ENCODE results near the gene GALNT11.

The GALNT11 gene

DNA sequence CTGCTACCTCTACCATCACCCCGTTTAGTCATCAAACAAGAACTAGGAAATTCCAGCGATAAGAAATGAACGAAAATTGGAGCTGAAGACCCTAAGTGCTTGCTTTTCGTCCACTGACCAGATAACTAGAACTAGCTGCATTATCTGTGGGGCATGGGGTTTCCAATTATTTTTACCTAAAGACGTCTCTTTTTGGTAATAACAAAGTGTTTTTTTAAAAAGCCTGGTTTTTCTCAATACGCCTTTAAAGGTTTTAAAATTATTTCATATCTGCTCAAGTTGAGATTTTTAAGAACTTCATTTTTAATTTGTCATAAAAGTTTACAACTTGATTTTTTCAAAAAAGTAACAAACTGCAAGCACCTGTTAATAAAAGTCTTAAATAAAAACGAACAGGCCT, 104.2 kb downstream of the GALNT11 start:
- H3K4me3 ChIP-seq = no peak overlapping the region
- H3K27ac ChIP-seq = no peak overlapping the region
- no peak for DNase-seq (ENCODE audit: low read depth, low spot score)
- TF ChIP-seq FOXP2 (optimal IDR thresholded peaks at IDR 0.05; ENCODE audit: control extremely low read depth, extremely low read length, insufficient read depth) (no peak), POLR2AphosphoS5 (IDR thresholded peaks at IDR 0.05; ENCODE audit: borderline replicate concordance, low read depth, low read length) (no peak), EZH2 (IDR thresholded peaks at IDR 0.05) (no peak)
- H3K36me3 ChIP-seq (ENCODE audit: insufficient read depth, low read length) = peaks cover 56% of the 10 kb centered on the region
- H3K9ac ChIP-seq (ENCODE audit: insufficient read length) = no peak overlapping the region
- 0 out of 2 replicates have a peak, but pooled peaks cover 6% of the 10 kb centered on the region for H3K9me3 ChIP-seq (ENCODE audit: low read depth, low read length)

DNA sequence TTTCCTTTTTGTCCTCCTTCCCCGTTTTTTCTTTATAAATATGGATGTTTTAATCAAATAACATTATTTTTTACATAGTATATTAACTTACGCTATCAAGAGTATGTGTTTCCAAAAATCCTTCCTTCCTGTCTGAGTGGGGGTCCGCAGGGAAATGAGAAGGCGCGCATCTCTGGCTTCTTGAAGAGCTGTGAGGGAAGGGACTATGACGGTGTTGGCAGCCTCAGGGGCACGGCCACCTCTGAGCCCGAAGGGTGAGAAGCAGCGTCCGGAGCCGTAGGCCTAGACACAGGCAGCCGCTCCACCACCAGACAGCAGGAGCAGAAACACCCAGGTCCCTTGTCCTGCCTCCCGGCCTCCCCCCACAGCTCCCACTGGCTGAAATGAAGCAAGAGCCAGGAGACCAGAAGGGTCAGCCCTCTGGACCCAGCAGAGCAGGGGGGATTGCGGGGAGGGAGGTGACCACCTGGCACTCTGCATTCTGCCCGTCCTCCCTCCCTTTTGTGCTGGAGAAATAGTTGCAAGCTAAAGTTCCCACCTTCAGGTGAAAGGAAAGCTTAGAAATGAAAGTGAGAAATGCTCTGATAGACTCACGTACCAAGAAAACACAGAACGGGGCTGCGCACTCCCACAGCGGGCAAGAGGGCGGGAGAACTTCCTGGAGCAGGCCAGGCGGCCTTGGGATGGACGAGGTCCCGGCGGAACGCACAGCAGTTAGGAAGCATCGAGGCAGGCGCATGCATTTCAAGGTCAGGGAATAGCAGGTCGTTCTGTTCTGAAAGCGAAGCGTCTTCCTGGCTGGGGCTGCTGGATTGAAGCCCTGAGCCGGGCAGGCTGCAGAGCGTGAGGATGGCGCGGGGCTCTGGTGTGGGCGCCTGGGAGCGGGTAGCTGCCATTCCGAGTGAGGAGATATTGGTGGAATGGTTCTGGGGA, 105.5 kb downstream of the GALNT11 start:
- Histone ChIP-seq H3K9me3 (ENCODE audit: low read depth, low read length) (no peaks in the 10 kb centered on the region), H3K27ac (no peak overlapping the region), H3K4me3 (no peak overlapping the region), H3K36me3 (ENCODE audit: insufficient read depth, low read length) (peaks cover 45% of the 10 kb centered on the region), H3K9ac (ENCODE audit: insufficient read length) (no peak overlapping the region)
- DNase-seq (ENCODE audit: low read depth, low spot score) = no peak
- TF ChIP-seq EZH2 (IDR thresholded peaks at IDR 0.05) = no peak
- no peak for TF ChIP-seq FOXP2 (optimal IDR thresholded peaks at IDR 0.05; ENCODE audit: control extremely low read depth, extremely low read length, insufficient read depth)
- TF ChIP-seq POLR2AphosphoS5 (IDR thresholded peaks at IDR 0.05; ENCODE audit: borderline replicate concordance, low read depth, low read length) = no peak

DNA sequence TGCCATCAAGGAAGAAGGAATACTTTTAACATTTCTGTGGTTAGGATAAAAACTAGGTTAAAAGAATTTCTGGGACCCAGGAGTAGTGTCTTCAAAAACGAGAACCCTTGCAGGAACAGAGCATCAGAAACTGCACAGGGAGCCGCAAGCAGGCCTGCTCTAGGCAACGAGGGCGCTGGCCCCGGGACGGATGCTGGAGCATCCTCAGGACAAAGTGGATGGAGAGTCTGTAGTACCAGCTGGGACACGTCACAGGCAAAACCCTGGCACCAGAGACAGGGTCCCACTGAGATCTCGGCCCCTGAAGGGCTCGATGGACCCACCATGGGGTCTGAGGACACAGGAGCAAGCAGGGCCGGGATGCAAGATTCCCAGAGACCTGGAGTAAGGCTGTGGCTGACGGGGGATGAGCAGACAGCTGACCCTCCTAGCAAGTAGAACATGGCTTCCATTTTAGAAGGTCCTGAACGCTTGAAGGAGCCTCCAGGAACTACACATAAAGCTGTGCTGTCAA, 106.6 kb downstream of the GALNT11 start:
- Histone ChIP-seq H3K9ac (ENCODE audit: insufficient read length) (no peak overlapping the region), H3K27ac (no peak overlapping the region), H3K36me3 (ENCODE audit: insufficient read depth, low read length) (peaks cover 47% of the 10 kb centered on the region), H3K4me3 (no peak overlapping the region), H3K9me3 (ENCODE audit: low read depth, low read length) (no peaks in the 10 kb centered on the region)
- no peak for DNase-seq (ENCODE audit: low read depth, low spot score)
- TF ChIP-seq FOXP2 (optimal IDR thresholded peaks at IDR 0.05; ENCODE audit: control extremely low read depth, extremely low read length, insufficient read depth) = no peak
- TF ChIP-seq EZH2 (IDR thresholded peaks at IDR 0.05) = no peak
- no peak; the same call in 1 of the 2 replicates for TF ChIP-seq POLR2AphosphoS5 (IDR thresholded peaks at IDR 0.05; ENCODE audit: borderline replicate concordance, low read depth, low read length)

DNA sequence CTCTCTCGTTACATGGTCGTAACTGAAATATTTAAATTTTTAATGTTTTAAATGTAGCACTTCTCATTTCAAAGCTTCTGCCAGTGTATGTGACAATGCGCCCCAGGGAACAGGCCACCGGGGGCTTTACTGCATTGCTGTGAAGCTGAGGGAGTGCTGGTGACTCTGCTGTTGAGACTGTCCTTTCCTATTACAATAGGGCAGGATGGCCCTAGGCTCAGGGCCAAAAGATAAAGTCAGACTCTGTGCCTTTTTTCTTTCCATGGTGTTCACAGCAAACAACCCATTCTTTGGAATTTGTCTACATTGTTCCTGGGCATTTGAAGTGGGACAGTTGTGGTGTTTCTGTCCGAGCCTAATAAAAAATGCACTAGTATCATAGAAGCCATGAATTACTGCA, 107.3 kb downstream of the GALNT11 start:
- H3K27ac ChIP-seq = 0 out of 2 replicates have a peak overlapping the region, but pooled peaks have one; percentile 26
- H3K36me3 ChIP-seq (ENCODE audit: insufficient read depth, low read length) = peaks cover 46% of the 10 kb centered on the region
- H3K4me3 ChIP-seq = no peak overlapping the region
- no peak for DNase-seq (ENCODE audit: low read depth, low spot score)
- H3K9me3 ChIP-seq (ENCODE audit: low read depth, low read length) = no peaks in the 10 kb centered on the region
- no peak for TF ChIP-seq POLR2AphosphoS5 (IDR thresholded peaks at IDR 0.05; ENCODE audit: borderline replicate concordance, low read depth, low read length)
- H3K9ac ChIP-seq (ENCODE audit: insufficient read length) = no peak overlapping the region

DNA sequence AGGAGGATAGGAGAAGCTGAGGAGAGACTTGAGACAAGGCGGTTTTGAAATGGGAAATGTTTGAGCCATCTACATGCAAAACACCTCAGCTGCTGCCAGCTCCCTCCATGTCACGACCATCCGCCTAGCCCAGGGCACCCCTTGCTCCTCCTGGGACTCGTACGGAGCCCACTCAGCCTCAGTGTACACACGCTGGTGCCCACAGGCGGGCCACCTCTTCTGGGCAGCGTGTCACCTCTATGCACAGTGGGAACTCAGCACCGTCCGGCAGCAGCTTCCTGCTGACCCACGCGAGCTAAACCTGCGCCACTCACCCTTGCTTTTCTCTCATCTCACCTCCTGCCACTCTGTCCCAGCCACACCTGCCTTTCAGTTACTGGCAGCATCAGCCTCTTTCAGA, 108.3 kb downstream of the GALNT11 start:
- Histone ChIP-seq H3K9ac (ENCODE audit: insufficient read length) (no peak overlapping the region), H3K9me3 (ENCODE audit: low read depth, low read length) (no peaks in the 10 kb centered on the region), H3K4me3 (no peak overlapping the region), H3K27ac (no peak overlapping the region), H3K36me3 (ENCODE audit: insufficient read depth, low read length) (peaks cover 51% of the 10 kb centered on the region)
- no peak for TF ChIP-seq EZH2 (IDR thresholded peaks at IDR 0.05)
- no peak for TF ChIP-seq FOXP2 (optimal IDR thresholded peaks at IDR 0.05; ENCODE audit: control extremely low read depth, extremely low read length, insufficient read depth)
- no peak for TF ChIP-seq POLR2AphosphoS5 (IDR thresholded peaks at IDR 0.05; ENCODE audit: borderline replicate concordance, low read depth, low read length)
- DNase-seq (ENCODE audit: low read depth, low spot score) = no peak

DNA sequence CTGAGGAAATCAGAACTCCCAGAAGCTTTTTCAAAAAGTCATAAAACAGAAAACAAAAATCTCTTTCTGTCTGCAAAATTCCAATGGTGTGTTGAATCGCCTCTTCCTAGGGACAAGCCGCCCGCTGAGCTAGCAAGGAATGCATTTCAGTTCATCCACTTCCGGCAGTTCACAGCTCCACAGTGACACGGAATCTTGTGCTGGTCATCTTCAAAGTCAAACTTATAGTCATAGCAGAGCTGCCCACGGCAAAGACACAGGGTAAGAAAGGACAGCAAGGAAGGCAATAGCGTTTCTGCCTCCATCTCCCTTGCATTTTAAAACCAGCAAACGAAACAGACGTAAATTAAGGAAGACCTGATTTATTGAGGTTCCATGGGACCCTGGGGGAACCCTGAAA, 111.2 kb downstream of the GALNT11 start:
- H3K9me3 ChIP-seq (ENCODE audit: low read depth, low read length) = no peaks in the 10 kb centered on the region
- H3K9ac ChIP-seq (ENCODE audit: insufficient read length) = no peak overlapping the region
- no peak overlapping the region for H3K4me3 ChIP-seq
- H3K27ac ChIP-seq = peak overlapping the region; percentile 14
- TF ChIP-seq EZH2 (IDR thresholded peaks at IDR 0.05) (no peak), POLR2AphosphoS5 (IDR thresholded peaks at IDR 0.05; ENCODE audit: borderline replicate concordance, low read depth, low read length) (no peak), FOXP2 (optimal IDR thresholded peaks at IDR 0.05; ENCODE audit: control extremely low read depth, extremely low read length, insufficient read depth) (no peak)
- peaks cover 59% of the 10 kb centered on the region for H3K36me3 ChIP-seq (ENCODE audit: insufficient read depth, low read length)
- no peak for DNase-seq (ENCODE audit: low read depth, low spot score)

DNA sequence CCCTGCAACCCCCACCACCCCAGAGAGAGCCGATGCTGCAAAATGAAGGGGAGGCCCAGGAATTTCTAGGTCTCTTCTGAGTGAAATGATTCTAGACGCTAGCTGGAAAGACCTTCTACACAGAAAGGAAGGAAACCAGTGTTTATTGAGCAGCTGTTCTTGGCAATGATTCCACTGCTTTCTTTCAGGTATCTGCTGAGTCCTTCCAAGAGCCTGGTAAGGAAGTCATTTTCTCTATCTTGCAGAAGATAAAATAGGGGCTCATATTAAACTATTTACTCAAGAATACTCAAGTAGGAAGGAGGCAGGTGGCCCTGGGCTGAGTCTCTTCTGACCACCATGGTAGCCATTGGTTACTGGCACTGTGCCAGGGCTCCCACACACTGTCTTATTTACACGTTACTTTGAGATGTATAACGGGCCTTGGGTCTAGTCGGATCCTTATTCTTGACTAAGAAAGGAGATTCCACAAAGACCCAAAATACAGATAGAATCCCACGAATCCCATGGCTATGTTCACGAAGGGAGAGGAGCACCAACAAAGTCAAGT, 112.1 kb downstream of the GALNT11 start:
- no peak overlapping the region for H3K4me3 ChIP-seq
- no peak for TF ChIP-seq FOXP2 (optimal IDR thresholded peaks at IDR 0.05; ENCODE audit: control extremely low read depth, extremely low read length, insufficient read depth)
- TF ChIP-seq POLR2AphosphoS5 (IDR thresholded peaks at IDR 0.05; ENCODE audit: borderline replicate concordance, low read depth, low read length) = no peak
- TF ChIP-seq EZH2 (IDR thresholded peaks at IDR 0.05) = no peak
- peaks cover 59% of the 10 kb centered on the region for H3K36me3 ChIP-seq (ENCODE audit: insufficient read depth, low read length)
- H3K9me3 ChIP-seq (ENCODE audit: low read depth, low read length) = no peaks in the 10 kb centered on the region
- no peak overlapping the region; the same call in 1 of the 2 replicates for H3K27ac ChIP-seq
- DNase-seq (ENCODE audit: low read depth, low spot score) = no peak
- no peak overlapping the region for H3K9ac ChIP-seq (ENCODE audit: insufficient read length)

DNA sequence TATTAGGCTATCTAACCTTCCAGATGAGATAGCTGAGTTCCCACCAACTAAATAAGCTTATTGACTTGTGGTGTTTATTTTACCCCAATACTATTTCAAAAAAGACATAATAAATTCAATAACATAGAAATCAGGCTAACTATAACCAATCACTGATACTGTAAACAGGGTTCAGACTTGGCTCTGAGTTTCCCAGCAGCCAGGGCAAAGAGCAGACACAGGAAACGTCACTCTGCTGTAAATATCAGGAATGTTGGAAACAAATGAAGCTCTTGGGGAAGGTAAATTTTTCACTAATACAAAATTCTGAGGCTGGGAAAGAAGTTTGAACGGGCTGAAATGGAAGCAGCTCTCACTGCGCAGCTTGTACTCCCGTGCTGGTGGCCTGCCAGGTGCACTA, 114.6 kb downstream of the GALNT11 start:
- DNase-seq (ENCODE audit: low read depth, low spot score) = no peak
- Histone ChIP-seq H3K9me3 (ENCODE audit: low read depth, low read length) (no peaks in the 10 kb centered on the region), H3K27ac (no peak overlapping the region), H3K9ac (ENCODE audit: insufficient read length) (no peak overlapping the region), H3K36me3 (ENCODE audit: insufficient read depth, low read length) (peaks cover 68% of the 10 kb centered on the region), H3K4me3 (no peak overlapping the region)
- TF ChIP-seq POLR2AphosphoS5 (IDR thresholded peaks at IDR 0.05; ENCODE audit: borderline replicate concordance, low read depth, low read length) (no peak), EZH2 (IDR thresholded peaks at IDR 0.05) (no peak), FOXP2 (optimal IDR thresholded peaks at IDR 0.05; ENCODE audit: control extremely low read depth, extremely low read length, insufficient read depth) (no peak)
